Loucy (cell line): Measurements from ENCODE around the gene HSD17B8.

Source experiments
- H2AFZ ChIP-seq: fragments of 200-600 bp; sonication (generic); 2 replicates; pipeline ENCODE4 v1.6.0; 2016; ENCODE audit warnings: antibody characterized with exemption, mild to moderate bottlenecking, low read length, moderate library complexity
- H3F3A ChIP-seq: fragments of 200-600 bp; 2 replicates; pipeline ENCODE4 v1.6.0; 2016; ENCODE audit warnings: antibody characterized with exemption, low read depth, mild to moderate bottlenecking
- H3K27me3 ChIP-seq: fragments of 200-600 bp; sonication (generic); 2 replicates; pipeline ENCODE4 v1.6.1; 2014; ENCODE audit warnings: low read length, mild to moderate bottlenecking; ENCODE audit not compliant: insufficient read depth, poor library complexity, severe bottlenecking
- H3K36me3 ChIP-seq: fragments of 200-600 bp; sonication (generic); 2 replicates; pipeline ENCODE4 v1.6.1; 2016; ENCODE audit warnings: low read length; ENCODE audit not compliant: insufficient read depth
- H3K4me1 ChIP-seq: fragments of 200-600 bp; sonication (generic); 2 replicates; pipeline ENCODE4 v1.5.1; 2014; ENCODE audit warnings: low read length, mild to moderate bottlenecking; ENCODE audit not compliant: insufficient read depth, poor library complexity, severe bottlenecking
- H3K4me2 ChIP-seq: fragments of 200-600 bp; sonication (generic); 2 replicates; pipeline ENCODE4 v1.6.0; 2014; ENCODE audit warnings: antibody characterized with exemption, low read length, low read depth, mild to moderate bottlenecking; ENCODE audit not compliant: poor library complexity, severe bottlenecking
- H3K4me3 ChIP-seq: fragments of 200-600 bp; sonication (generic); 2 replicates; pipeline ENCODE4 v1.5.1; 2014; ENCODE audit warnings: low read length, mild to moderate bottlenecking, mixed read lengths; ENCODE audit not compliant: poor library complexity, severe bottlenecking
- H3K79me2 ChIP-seq: fragments of 200-600 bp; sonication (generic); 2 replicates; pipeline ENCODE4 v1.6.1; 2014; ENCODE audit warnings: low read length; ENCODE audit not compliant: insufficient read depth
- H3K9ac ChIP-seq: fragments of 200-600 bp; sonication (generic); 2 replicates; pipeline ENCODE4 v1.6.0; 2014; ENCODE audit warnings: mild to moderate bottlenecking, low read depth, low read length, moderate library complexity; ENCODE audit not compliant: poor library complexity, severe bottlenecking
- H3K9me2 ChIP-seq: fragments of 200-600 bp; sonication (generic); replicated peaks from 2 replicates; pipeline ENCODE4 v1.6.1; 2016; ENCODE audit warnings: low read depth, low read length, mixed read lengths
- H3K9me3 ChIP-seq: fragments of 200-600 bp; sonication (generic); 2 replicates; pipeline ENCODE4 v1.6.1; 2014; ENCODE audit warnings: mild to moderate bottlenecking, antibody characterized with exemption, low read length, low read depth; ENCODE audit not compliant: insufficient read depth
- H4K20me1 ChIP-seq: fragments of 200-600 bp; sonication (generic); 2 replicates; pipeline ENCODE4 v1.6.0; 2014; ENCODE audit warnings: antibody characterized with exemption, low read length, mild to moderate bottlenecking; ENCODE audit not compliant: insufficient read depth, poor library complexity, severe bottlenecking
- EZH2phosphoT487 ChIP-seq: fragments of 200-600 bp; IDR thresholded peaks from 2 replicates; pipeline ENCODE4 v1.6.1; 2018; ENCODE audit warnings: antibody characterized with exemption, mild to moderate bottlenecking, moderate library complexity, borderline replicate concordance
- TF ChIP-seq, protein P1 (sequence below): fragments of 200-600 bp; sonication (generic); conservative IDR thresholded peaks from 2 replicates; pipeline ENCODE4 v1.5.1; 2014; ENCODE audit warnings: mild to moderate bottlenecking, antibody characterized with exemption, low read length

HSD17B8 gene

DNA sequence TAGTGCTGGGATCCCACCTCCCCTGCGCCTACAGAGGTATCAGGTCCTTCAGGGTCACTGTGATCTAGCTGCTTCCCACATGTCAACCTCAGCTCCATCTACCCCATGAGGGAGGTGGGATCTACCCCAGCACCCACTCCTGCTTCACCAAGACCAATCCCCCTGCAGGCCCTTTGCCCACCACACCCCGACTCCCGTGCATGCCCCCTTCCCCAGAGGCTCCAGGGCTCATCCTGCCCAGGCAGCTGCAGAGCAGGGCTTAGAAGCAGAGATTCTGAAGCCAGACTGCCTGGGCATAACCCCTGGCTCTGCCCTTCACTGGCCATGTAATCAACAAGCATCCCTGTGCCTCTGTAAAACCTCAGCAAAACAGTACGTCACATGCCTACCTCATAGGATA, 29.7 kb upstream of the HSD17B8 start:
- no peaks in the 10 kb centered on the region for H4K20me1 ChIP-seq
- no peak overlapping the region for H3K9ac ChIP-seq
- no peak overlapping the region for H3K4me3 ChIP-seq
- H3K79me2 ChIP-seq = no peaks in the 10 kb centered on the region
- TF ChIP-seq EZH2phosphoT487 = no peak
- TF ChIP-seq, protein P1, sequence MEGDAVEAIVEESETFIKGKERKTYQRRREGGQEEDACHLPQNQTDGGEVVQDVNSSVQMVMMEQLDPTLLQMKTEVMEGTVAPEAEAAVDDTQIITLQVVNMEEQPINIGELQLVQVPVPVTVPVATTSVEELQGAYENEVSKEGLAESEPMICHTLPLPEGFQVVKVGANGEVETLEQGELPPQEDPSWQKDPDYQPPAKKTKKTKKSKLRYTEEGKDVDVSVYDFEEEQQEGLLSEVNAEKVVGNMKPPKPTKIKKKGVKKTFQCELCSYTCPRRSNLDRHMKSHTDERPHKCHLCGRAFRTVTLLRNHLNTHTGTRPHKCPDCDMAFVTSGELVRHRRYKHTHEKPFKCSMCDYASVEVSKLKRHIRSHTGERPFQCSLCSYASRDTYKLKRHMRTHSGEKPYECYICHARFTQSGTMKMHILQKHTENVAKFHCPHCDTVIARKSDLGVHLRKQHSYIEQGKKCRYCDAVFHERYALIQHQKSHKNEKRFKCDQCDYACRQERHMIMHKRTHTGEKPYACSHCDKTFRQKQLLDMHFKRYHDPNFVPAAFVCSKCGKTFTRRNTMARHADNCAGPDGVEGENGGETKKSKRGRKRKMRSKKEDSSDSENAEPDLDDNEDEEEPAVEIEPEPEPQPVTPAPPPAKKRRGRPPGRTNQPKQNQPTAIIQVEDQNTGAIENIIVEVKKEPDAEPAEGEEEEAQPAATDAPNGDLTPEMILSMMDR = no peak
- no peaks in the 10 kb centered on the region for H3F3A ChIP-seq
- H2AFZ ChIP-seq = no peak overlapping the region
- H3K27me3 ChIP-seq = peaks cover 19% of the 10 kb centered on the region
- H3K4me2 ChIP-seq = no peak overlapping the region
- no peaks in the 10 kb centered on the region for H3K4me1 ChIP-seq
- no peaks in the 10 kb centered on the region for H3K9me2 ChIP-seq
- no peaks in the 10 kb centered on the region for H3K36me3 ChIP-seq
- H3K9me3 ChIP-seq = no peaks in the 10 kb centered on the region

DNA sequence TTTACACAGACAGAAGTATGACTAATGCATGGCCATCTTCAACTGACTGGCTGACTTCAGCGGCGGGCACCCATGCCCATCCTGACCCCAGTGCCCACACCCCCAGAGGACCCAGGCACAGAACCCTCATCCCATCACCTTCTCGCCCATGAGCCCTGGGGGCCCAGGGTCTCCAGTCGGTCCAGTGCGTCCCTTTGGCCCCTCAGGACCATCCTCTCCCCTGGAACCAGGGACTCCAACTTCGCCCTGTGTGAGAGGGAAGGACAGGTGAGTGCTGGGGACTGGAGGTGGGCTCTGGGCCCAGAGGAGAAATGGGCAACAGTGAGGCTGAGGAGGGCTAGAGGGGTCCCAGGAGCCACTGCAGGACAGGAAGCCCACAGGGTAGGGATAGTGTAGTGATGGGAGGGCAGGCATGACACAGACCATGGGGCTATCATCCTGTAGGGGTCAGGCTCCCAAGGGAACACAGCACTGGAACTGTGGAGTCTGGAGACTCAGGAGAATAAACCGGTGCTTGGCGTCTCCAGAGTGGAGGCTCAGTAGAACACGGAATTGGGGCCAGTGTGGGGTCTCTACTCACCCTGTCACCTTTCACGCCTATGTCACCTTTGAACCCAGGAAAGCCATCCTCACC, 28.9 kb upstream of the HSD17B8 start:
- no peak overlapping the region for H3K4me2 ChIP-seq

DNA sequence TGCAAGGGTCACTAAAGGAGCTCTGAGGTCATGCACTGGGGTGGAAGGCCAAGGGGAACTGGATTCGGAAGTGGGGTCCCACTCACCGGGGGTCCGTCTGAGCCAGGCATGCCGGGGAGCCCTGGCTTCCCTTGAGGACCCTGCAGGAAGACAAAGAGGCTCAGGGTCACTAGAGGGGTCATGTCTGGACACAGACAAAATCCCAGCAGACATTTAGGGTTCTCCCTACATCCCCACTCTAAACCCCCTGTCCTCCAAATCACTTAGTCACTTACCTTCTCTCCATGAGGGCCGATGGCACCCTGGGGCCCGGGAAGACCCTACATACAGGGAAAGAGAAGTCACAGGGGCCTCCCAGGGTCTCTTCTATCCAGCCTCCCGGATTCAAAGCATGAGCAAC, 27.5 kb upstream of the HSD17B8 start:
- Histone ChIP-seq H3K9me3 (no peaks in the 10 kb centered on the region), H3K79me2 (no peaks in the 10 kb centered on the region), H2AFZ (no peak overlapping the region), H3K4me1 (no peaks in the 10 kb centered on the region), H3K9me2 (no peaks in the 10 kb centered on the region), H3F3A (no peaks in the 10 kb centered on the region), H3K4me3 (no peak overlapping the region), H4K20me1 (no peaks in the 10 kb centered on the region), H3K9ac (no peak overlapping the region), H3K36me3 (no peaks in the 10 kb centered on the region), H3K27me3 (peaks cover 41% of the 10 kb centered on the region), H3K4me2 (no peak overlapping the region)
- TF ChIP-seq, protein P1 = no peak
- no peak for TF ChIP-seq EZH2phosphoT487

More for the DNA sequence above, 28.9 kb upstream of the HSD17B8 start:
- no peak overlapping the region for H3K4me3 ChIP-seq
- no peak overlapping the region for H3K9ac ChIP-seq
- no peak overlapping the region for H2AFZ ChIP-seq
- H3K36me3 ChIP-seq = no peaks in the 10 kb centered on the region
- H3F3A ChIP-seq = no peaks in the 10 kb centered on the region
- H3K79me2 ChIP-seq = no peaks in the 10 kb centered on the region
- H3K4me1 ChIP-seq = no peaks in the 10 kb centered on the region
- H3K9me3 ChIP-seq = no peaks in the 10 kb centered on the region
- no peaks in the 10 kb centered on the region for H3K9me2 ChIP-seq
- peaks cover 27% of the 10 kb centered on the region for H3K27me3 ChIP-seq
- H4K20me1 ChIP-seq = no peaks in the 10 kb centered on the region
- TF ChIP-seq, protein P1 = no peak
- no peak for TF ChIP-seq EZH2phosphoT487
